Activated T-helper 1 cell treated with anti-CD3 and anti-CD28 coated beads, Interleukin-2, amount 50 U/mL, for 16 hours (primary cell): ENCODE results near the gene OR1C1.
"Not testable (repeated sequence)": the region's sequence is repeated elsewhere in the genome, so short reads cannot be mapped to it uniquely, and the experiment has no call there.

Source experiments
- DNase-seq, 2 donors: peaks; one replicate each; pipeline ENCODE4 v3.0.0-alpha.2; 2020; ENCODE audit warnings: low read depth in 1 of 2, low spot score in 1 of 2

Gene OR1C1, protein sequence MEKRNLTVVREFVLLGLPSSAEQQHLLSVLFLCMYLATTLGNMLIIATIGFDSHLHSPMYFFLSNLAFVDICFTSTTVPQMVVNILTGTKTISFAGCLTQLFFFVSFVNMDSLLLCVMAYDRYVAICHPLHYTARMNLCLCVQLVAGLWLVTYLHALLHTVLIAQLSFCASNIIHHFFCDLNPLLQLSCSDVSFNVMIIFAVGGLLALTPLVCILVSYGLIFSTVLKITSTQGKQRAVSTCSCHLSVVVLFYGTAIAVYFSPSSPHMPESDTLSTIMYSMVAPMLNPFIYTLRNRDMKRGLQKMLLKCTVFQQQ

GRCh38 chr1:247760456-247760855, at the start of gene OR1C1:
Gene OR1C1 (minus strand): TSS chr1:247760556. CDS start chr1:247758406, 2,150 bp downstream.
- DNase-seq: no peak

GRCh38 chr1:247797518-247797917, 37.2 kb upstream of the OR1C1 start:
- no peak for DNase-seq

- DNase-seq: no peak
Measured at GRCh38 chr1:247769603-247770002, 9.2 kb upstream of the OR1C1 start.

DNA sequence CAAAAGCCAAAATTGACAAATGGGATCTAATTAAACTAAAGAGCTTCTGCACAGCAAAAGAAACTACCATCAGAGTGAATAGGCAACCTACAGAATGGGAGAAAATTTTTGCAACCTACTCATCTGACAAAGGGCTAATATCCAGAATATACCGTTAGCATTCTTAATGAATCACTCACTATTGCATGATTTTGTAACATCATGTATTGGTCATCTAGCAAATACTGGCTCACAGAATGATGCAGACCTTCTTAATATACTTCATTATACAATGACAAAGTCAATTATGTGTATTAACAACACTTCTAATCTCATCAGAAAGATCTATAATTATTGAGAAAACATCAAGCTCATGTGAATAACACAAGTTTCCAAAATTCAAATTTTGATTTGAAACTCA, 6.0 kb downstream of the OR1C1 start:
- not testable (repeated sequence) for DNase-seq

DNA sequence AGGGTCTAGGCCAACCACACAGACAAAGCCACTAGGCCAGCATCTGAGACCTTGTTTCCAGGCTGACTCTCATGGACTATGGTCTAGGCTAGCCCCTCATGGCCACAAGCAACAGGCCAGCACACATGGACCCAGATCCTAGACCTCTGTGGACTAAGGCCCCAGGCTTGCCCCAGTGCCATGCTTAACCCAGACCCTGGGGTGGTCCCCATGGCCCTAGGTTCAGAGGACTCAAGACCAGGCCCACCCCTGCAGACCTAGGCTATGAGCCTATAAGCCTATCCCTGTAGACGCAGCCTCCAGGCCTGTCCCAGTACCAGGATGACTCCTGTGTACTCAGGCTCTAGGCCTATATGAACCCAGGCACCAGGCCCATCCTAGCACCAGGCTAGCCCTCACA, 10.5 kb downstream of the OR1C1 start:
- DNase-seq: no peak

DNA sequence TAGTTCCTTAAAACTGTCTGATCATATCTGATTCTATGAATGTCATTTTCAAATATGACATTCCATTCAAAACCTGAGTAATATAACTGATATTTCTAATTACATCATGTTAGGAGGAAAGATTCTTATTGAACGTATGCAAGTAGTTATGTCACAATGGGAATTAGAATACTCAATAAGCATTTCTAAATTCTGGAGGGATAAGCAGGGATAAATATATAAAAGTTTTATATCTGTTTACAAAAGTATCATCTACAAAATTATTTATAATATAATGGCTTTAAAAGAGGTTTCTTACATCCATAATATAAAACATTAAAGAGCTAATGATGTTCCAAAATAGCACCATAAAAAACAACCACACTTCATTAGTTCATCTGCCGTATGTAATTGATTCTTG, 12.3 kb downstream of the OR1C1 start, which contains the start of gene OR14A2:
TSS of gene OR14A2 (minus strand) at position 101 of the 400 bp plus-strand sequence.
- no peak for DNase-seq

GRCh38 chr1:247747616-247748015, 12.7 kb downstream of the OR1C1 start:
- no peak for DNase-seq

- DNase-seq: no peak
Measured at GRCh38 chr1:247746391-247746935, 13.9 kb downstream of the OR1C1 start.

DNA sequence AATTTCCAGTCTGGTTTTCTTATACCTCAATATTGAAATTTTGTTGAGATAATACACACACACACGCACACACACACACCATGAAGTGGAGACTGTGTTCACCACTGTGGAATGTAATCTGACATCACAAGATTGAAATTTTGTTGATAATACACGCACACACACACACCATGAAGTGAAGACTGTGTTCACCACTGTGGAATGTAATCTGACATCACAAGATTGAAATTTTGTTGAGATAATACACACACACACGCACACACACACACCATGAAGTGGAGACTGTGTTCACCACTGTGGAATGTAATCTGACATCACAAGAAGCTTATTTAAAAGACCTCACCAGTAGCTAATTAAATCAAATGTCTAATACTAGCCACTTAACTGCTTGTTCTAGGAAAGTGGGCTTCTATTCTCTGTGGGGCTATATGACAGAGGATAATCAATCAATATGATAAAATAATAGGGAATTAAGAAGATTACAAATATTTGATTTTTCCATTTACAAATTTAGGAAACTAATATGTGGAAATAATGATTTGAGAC, 18.1 kb downstream of the OR1C1 start:
- not testable (repeated sequence) for DNase-seq

DNA sequence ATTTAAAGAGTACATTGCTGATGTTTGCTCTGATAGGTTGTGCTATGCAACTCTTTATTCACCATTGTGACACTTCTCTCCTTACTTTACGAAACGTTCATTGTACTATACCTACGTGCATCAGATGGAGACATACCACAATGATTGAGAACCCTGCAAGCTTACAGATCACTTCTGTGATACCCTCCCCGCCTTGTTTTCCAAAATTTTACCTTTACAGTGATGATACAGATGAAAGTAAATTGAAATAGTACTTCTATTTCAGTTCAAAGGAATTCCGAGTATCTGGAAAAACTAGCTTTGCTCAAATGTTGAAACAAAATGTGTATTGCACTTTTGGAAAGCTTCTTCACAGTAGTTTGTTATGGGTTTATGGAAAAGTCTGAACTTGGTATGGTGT, 18.6 kb downstream of the OR1C1 start:
- DNase-seq: no peak

GRCh38 chr1:247740721-247741120, 19.6 kb downstream of the OR1C1 start:
- no peak for DNase-seq

DNA sequence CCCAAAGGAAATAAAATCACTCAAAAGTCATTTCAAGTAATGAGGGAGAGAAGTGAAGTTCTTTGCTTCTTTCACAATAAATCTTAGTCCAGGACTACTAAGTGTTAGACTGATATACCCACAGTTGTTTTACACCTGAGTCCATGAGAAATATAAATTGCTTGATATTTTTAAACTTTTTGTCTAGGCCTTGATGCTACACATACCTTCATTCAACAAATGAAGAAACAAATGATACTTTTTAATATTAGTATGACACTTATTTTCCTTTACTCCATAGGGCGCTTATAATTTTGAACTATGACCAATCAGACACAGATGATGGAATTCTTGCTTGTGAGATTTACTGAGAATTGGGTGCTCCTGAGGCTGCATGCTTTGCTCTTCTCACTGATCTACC, 22.0 kb downstream of the OR1C1 start, which contains the start of gene OR14K1:
TSS of gene OR14K1 (plus strand) at position 301 of the 400 bp plus-strand sequence. CDS start at position 301, 0 bp downstream.
- DNase-seq: no peak

DNA sequence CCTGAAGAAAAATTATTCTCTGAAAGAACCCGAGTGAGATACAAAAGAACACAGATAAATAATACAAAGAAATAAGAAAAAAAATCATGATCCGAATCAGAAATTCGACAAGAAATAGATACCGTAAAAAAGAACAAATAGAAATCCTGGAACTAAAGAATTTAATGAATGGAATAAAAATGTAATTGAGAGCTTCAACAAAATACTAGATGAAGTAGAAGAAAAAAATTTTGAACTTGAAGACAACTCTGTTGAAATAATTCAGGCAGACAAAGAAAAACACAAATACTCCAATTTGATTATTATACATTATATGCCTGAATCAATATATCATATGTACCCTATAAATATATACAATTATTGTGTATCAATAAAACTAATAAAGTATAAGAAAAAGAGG, 39.1 kb downstream of the OR1C1 start:
- DNase-seq: no peak

DNA sequence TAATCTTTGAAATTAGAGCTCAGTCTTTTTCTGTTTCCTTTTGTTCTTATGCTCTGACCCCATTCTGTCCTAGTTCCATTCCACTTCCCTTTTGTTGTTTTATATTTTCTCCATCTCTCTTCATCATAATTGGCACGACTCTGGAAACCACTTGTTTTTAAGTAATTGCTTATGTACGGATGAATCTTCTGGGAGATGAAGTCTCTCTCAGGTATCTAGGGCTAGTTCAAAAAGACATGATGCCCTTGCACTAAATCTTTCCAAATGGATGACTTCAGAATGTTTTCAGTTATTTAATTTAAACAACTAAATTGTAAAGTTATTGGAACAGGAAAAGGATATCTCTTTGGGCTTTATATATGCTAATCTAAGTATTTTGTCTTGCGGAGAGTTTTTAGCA, 43.8 kb downstream of the OR1C1 start, which contains the start of gene OR6F1:
TSS of gene OR6F1 (minus strand) at position 101 of the 400 bp plus-strand sequence. CDS start 3,891 bp downstream, outside the sequence.
- no peak for DNase-seq

DNA sequence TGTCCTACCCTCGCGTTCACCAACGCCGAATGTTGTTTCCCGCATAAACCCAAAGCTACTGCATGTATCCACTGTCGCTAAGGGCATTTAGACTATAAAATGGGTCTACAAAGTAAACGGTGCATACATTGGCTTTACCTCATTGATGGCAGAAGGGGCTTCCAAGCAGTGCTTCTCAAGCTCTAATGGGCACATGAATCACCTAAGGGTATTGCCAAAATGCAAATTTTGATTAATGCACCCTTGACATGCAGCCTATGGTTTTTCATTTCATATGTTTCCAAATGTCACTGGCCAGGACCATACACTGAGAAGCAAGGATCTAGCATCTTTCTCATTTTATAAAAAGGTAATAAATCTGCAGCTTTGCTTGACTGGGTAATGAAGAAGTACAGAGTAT, 46.6 kb downstream of the OR1C1 start:
- DNase-seq: no peak

GRCh38 chr1:247710681-247711080, 49.7 kb downstream of the OR1C1 start:
- DNase-seq: not testable (repeated sequence)
